ENCODE measurements around the gene COL23A1. TPM values are rescaled to one million over a fixed set of nuclear protein-coding genes. Genes with fewer than 3 reads are reported as not detected.

COL23A1 gene
- total RNA-seq, 1 donor from 2014 or later: 2.9 TPM

- no peak for TF ChIP-seq CTCF (IDR thresholded peaks at IDR 0.05; ENCODE audit: partially characterized antibody, unreplicated experiment)
- DNase-seq: no peak
- H3K36me3 Mint-ChIP-seq (ENCODE audit: unreplicated experiment): no peaks in the 10 kb centered on the region
- H3K9me3 Mint-ChIP-seq (ENCODE audit: unreplicated experiment): peaks cover 3% of the 10 kb centered on the region
- no peak overlapping the region for H3K4me3 Mint-ChIP-seq (ENCODE audit: unreplicated experiment)
- peaks cover 12% of the 10 kb centered on the region for H3K4me1 Mint-ChIP-seq (ENCODE audit: low read depth, unreplicated experiment)
- H3K27ac Mint-ChIP-seq (ENCODE audit: unreplicated experiment): no peak overlapping the region
- H3K27me3 Mint-ChIP-seq (ENCODE audit: unreplicated experiment): no peaks in the 10 kb centered on the region
Measured at GRCh38 chr5:178535299-178536175, 54.7 kb downstream of the COL23A1 start.

- no peak for DNase-seq
- no peak for TF ChIP-seq CTCF (IDR thresholded peaks at IDR 0.05; ENCODE audit: partially characterized antibody, unreplicated experiment)
- no peak overlapping the region for H3K27ac Mint-ChIP-seq (ENCODE audit: unreplicated experiment)
Measured at GRCh38 chr5:178533136-178533535, 57.1 kb downstream of the COL23A1 start.

GRCh38 chr5:178532666-178533065, 57.5 kb downstream of the COL23A1 start:
- Mint-ChIP-seq H3K9me3 (ENCODE audit: unreplicated experiment) (peaks cover 2% of the 10 kb centered on the region), H3K27ac (ENCODE audit: unreplicated experiment) (no peak overlapping the region), H3K4me1 (ENCODE audit: low read depth, unreplicated experiment) (peaks cover 8% of the 10 kb centered on the region), H3K27me3 (ENCODE audit: unreplicated experiment) (peaks cover 2% of the 10 kb centered on the region), H3K4me3 (ENCODE audit: unreplicated experiment) (no peak overlapping the region), H3K36me3 (ENCODE audit: unreplicated experiment) (no peaks in the 10 kb centered on the region)
- DNase-seq: no peak
- no peak for TF ChIP-seq CTCF (IDR thresholded peaks at IDR 0.05; ENCODE audit: partially characterized antibody, unreplicated experiment)

More at GRCh38 chr5:178533136-178533535, 57.1 kb downstream of the COL23A1 start:
- no peaks in the 10 kb centered on the region for H3K36me3 Mint-ChIP-seq (ENCODE audit: unreplicated experiment)
- peaks cover 1% of the 10 kb centered on the region for H3K27me3 Mint-ChIP-seq (ENCODE audit: unreplicated experiment)
- H3K4me1 Mint-ChIP-seq (ENCODE audit: low read depth, unreplicated experiment): peaks cover 11% of the 10 kb centered on the region
- no peak overlapping the region for H3K4me3 Mint-ChIP-seq (ENCODE audit: unreplicated experiment)
- H3K9me3 Mint-ChIP-seq (ENCODE audit: unreplicated experiment): peaks cover 4% of the 10 kb centered on the region

- H3K36me3 Mint-ChIP-seq (ENCODE audit: unreplicated experiment): no peaks in the 10 kb centered on the region
- peaks cover 8% of the 10 kb centered on the region for H3K4me1 Mint-ChIP-seq (ENCODE audit: low read depth, unreplicated experiment)
- no peak overlapping the region for H3K27ac Mint-ChIP-seq (ENCODE audit: unreplicated experiment)
- DNase-seq: no peak
- H3K9me3 Mint-ChIP-seq (ENCODE audit: unreplicated experiment): peaks cover 2% of the 10 kb centered on the region
- H3K27me3 Mint-ChIP-seq (ENCODE audit: unreplicated experiment): peaks cover 2% of the 10 kb centered on the region
- TF ChIP-seq CTCF (IDR thresholded peaks at IDR 0.05; ENCODE audit: partially characterized antibody, unreplicated experiment): no peak
- no peak overlapping the region for H3K4me3 Mint-ChIP-seq (ENCODE audit: unreplicated experiment)
Measured at GRCh38 chr5:178532236-178532635, 58.0 kb downstream of the COL23A1 start.

GRCh38 chr5:178531786-178532185, 58.4 kb downstream of the COL23A1 start:
- no peaks in the 10 kb centered on the region for H3K36me3 Mint-ChIP-seq (ENCODE audit: unreplicated experiment)
- no peak overlapping the region for H3K27ac Mint-ChIP-seq (ENCODE audit: unreplicated experiment)
- H3K4me3 Mint-ChIP-seq (ENCODE audit: unreplicated experiment): no peak overlapping the region
- peaks cover 2% of the 10 kb centered on the region for H3K27me3 Mint-ChIP-seq (ENCODE audit: unreplicated experiment)
- peaks cover 9% of the 10 kb centered on the region for H3K4me1 Mint-ChIP-seq (ENCODE audit: low read depth, unreplicated experiment)
- no peak for TF ChIP-seq CTCF (IDR thresholded peaks at IDR 0.05; ENCODE audit: partially characterized antibody, unreplicated experiment)
- peaks cover 2% of the 10 kb centered on the region for H3K9me3 Mint-ChIP-seq (ENCODE audit: unreplicated experiment)
- no peak for DNase-seq

Measured in glutamatergic neuron (in vitro differentiated cells).